GM12878 (cell line): ENCODE measurements around the gene AKT1. TPM values are rescaled to one million over a fixed set of nuclear protein-coding genes. Genes with fewer than 3 reads are reported as not detected.

Experiments
- ATAC-seq: fragments of 200-7000 bp; cut with Tn5 transposase; 3 replicates; pipeline ENCODE4 v1.9.1; 2020; ENCODE audit warnings: mild to moderate bottlenecking, moderate library complexity
- BruUV-seq: library from RNA; stranded (reverse); fragments of 400-500 nt; replicated peaks from 2 replicates; lab custom pipeline; 2021; lab: Mats Ljungman, UMichigan
- CTCF ChIA-PET: fragments of 300-600 bp; sonication (Branson Sonifier 250); formaldehyde crosslinking; extraction: SDS; loops from one replicate; lab custom pipeline; 2021; ENCODE audit warnings: inconsistent platforms; lab: Yijun Ruan, JAX
- POLR2A ChIA-PET: fragments of 350-600 bp; formaldehyde crosslinking; extraction: SDS; loops from one replicate; lab custom pipeline; 2021; ENCODE audit warnings: inconsistent platforms; lab: Charles Lee
- RAD21 ChIA-PET: fragments of 300-600 bp; sonication (Branson Sonifier 250); formaldehyde crosslinking; loops from one replicate; lab custom pipeline; 2023; ENCODE audit warnings: antibody characterized with exemption; ENCODE audit not compliant: unreplicated experiment; lab: Charles Lee
- SMC1A ChIA-PET: fragments of 300-600 bp; sonication (Branson Sonifier 250); formaldehyde crosslinking; loops from one replicate; lab custom pipeline; 2023; ENCODE audit not compliant: unreplicated experiment, uncharacterized antibody; lab: Charles Lee
- DNase-seq: peaks from one replicate; pipeline ENCODE4 v3.0.0-alpha.2; 2011; ENCODE audit warnings: low read depth, low spot score
- FAIRE-seq: peaks from 3 replicates; lab custom pipeline; 2011; peaks lifted over from hg19 to GRCh38; lab: Jason Lieb, UNC
- H2AFZ ChIP-seq: 2 replicates; pipeline ENCODE4 v1.6.0; 2011; ENCODE audit warnings: low read depth, low read length, control low read depth; ENCODE audit not compliant: control insufficient read depth
- H3K27ac ChIP-seq: 2 replicates; pipeline ENCODE4 v1.5.1; 2011; ENCODE audit warnings: control low read depth; ENCODE audit not compliant: control insufficient read depth, insufficient read depth
- H3K27me3 ChIP-seq, 2 experiments: replicated peaks in 1 of 2; 2 replicates each; pipeline versions ENCODE4 v1.6.0 to v1.6.1; 2011; ENCODE audit warnings: low read length in 1 of 2; ENCODE audit not compliant: control insufficient read depth in 2 of 2, insufficient read depth in 2 of 2
- H3K36me3 ChIP-seq, 2 experiments: 2 replicates each; pipeline ENCODE4 v1.5.1; 2011; ENCODE audit warnings: low read length in 1 of 2; ENCODE audit not compliant: control insufficient read depth in 2 of 2, insufficient read depth in 2 of 2
- H3K4me1 ChIP-seq: 2 replicates; pipeline ENCODE4 v1.6.1; 2011; ENCODE audit warnings: mild to moderate bottlenecking, low read length, moderate library complexity, mixed read lengths; ENCODE audit not compliant: control insufficient read depth, insufficient read depth
- H3K4me2 ChIP-seq: 2 replicates; pipeline ENCODE4 v1.6.0; 2011; ENCODE audit warnings: control low read depth; ENCODE audit not compliant: control insufficient read depth, insufficient read depth
- H3K4me3 ChIP-seq: fragments of 200-600 bp; sonication (generic); 2 replicates; pipeline ENCODE4 v1.5.1; 2016
- H3K79me2 ChIP-seq: 2 replicates; pipeline ENCODE4 v1.6.0; 2011; ENCODE audit warnings: low read length; ENCODE audit not compliant: control insufficient read depth, insufficient read depth
- H3K9ac ChIP-seq: 2 replicates; pipeline ENCODE4 v1.8.0; 2011; ENCODE audit warnings: low read length, control low read depth, mixed read lengths; ENCODE audit not compliant: control insufficient read depth, insufficient read depth
- H3K9me3 ChIP-seq: replicated peaks from 3 replicates; pipeline ENCODE4 v1.5.1; 2011; ENCODE audit warnings: mild to moderate bottlenecking, low read length; ENCODE audit not compliant: control insufficient read depth, insufficient read depth
- H4K20me1 ChIP-seq: 2 replicates; pipeline ENCODE4 v1.6.0; 2011; ENCODE audit not compliant: control insufficient read depth, insufficient read depth
- EZH2 ChIP-seq: IDR thresholded peaks from 2 replicates; pipeline ENCODE4 v1.6.1; 2012; ENCODE audit warnings: low read depth, mild to moderate bottlenecking, control low read depth, inconsistent platforms, low read length, borderline replicate concordance; ENCODE audit not compliant: control insufficient read depth
- HDAC6 ChIP-seq: fragments of 200-600 bp; sonication (generic); IDR thresholded peaks from one replicate; pipeline ENCODE4 v1.8.0; 2017; ENCODE audit warnings: antibody characterized with exemption; ENCODE audit not compliant: unreplicated experiment
- SIN3A ChIP-seq: IDR thresholded peaks from 2 replicates; pipeline ENCODE4 v1.6.1; 2012; ENCODE audit warnings: low read depth, low read length, improper control_type of control experiment
- ZNF384 ChIP-seq: IDR thresholded peaks from 2 replicates; pipeline ENCODE4 v1.6.1; 2012; ENCODE audit warnings: low read depth, mild to moderate bottlenecking, low read length, improper control_type of control experiment, borderline replicate concordance
- WGBS: methylation state at CpG from one replicate; pipeline ENCODE4 v1.1.6; 2016; ENCODE audit warnings: low lambda C conversion rate; ENCODE audit not compliant: insufficient replicate concordance, insufficient coverage; ENCODE audit errors: missing lambda C conversion rate; 5-methylcytosine and 5-hydroxymethylcytosine counted together
- in situ Hi-C: fragments of 300-500 bp; cut with MboI; formaldehyde crosslinking; loops from 9 replicates; pipeline ENCODE4 v1.14.3; 2018; ENCODE audit warnings: mixed read lengths
- intact Hi-C: fragments of 100-400 bp; cut with micrococcal nuclease; formaldehyde crosslinking; loops from one replicate; pipeline ENCODE4 v1.14.2; 2022; ENCODE audit not compliant: unreplicated experiment
- polyA plus RNA-seq, 11 experiments: library from polyadenylated mRNA; depleted of rRNA in 4 of 11; unstranded in 6 of 11; stranded (reverse) in 5 of 11; fragments of >200 nt; fragmentation: Nextera tagmentation in 4 of 11; fragmentation: Illumina TruSeq in 1 of 11; extraction: Ambion mirVana in 4 of 11; extraction: Trizol in 1 of 11; gene quantifications; 1 replicate in 1 of 11; 2 replicates in 10 of 11; pipeline versions ENCODE4 v1.2.1 to v1.2.3, GENCODE V29; 2011 to 2016; ENCODE audit warnings: inconsistent platforms in 2 of 11, missing spikeins in 2 of 11, low read depth in 1 of 11
- total RNA-seq, 4 experiments: library from RNA; depleted of rRNA in 3 of 4; stranded (reverse); fragments of >200 nt in 3 of 4; fragmentation: Illumina TruSeq in 1 of 4; extraction: Trizol in 1 of 4; gene quantifications; 2 replicates each; pipeline versions ENCODE4 v1.2.1 to v1.2.3, GENCODE V29; 2013 to 2021
- TF ChIP-seq, protein P1 (sequence below): IDR thresholded peaks from 2 replicates; pipeline ENCODE4 v1.6.1; 2012; ENCODE audit warnings: low read depth, low read length, improper control_type of control experiment
- TF ChIP-seq, protein P2 (sequence below): IDR thresholded peaks from 2 replicates; pipeline ENCODE4 v1.6.1; 2012; ENCODE audit warnings: low read depth, low read length, improper control_type of control experiment
- TF ChIP-seq, protein P3 (sequence below): fragments of 450-650 bp; IDR thresholded peaks from 2 replicates; pipeline ENCODE4 v1.6.1; 2018; ENCODE audit warnings: mild to moderate bottlenecking, low read depth, moderate library complexity; ENCODE audit not compliant: partially characterized antibody

Gene AKT1
- total and polyA plus RNA-seq, 10 of the 15 experiments (the other 5 are each of a cell fraction or from before 2014, with no cell fraction given) = 0.63 to 110 (median 58.9) TPM

DNA sequence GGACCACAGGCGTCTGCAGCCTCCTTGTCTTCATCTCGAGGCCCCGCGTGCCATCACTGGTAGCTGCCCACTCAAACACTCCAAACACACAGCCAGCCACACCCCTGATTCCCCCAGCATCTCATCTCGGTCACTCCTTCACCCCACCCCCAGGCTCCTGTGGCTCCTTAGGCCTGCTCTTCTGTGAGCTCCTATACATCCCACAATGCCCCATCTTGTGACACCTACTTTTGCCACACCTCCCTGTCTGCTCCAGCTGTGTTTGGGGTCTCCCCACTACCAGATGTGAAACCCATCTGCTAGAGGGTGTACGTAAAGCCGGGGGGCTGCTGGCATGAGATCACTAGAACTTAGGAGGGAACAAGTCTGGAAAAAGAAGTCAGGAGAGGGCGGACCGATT, 4.1 kb downstream of the AKT1 start:
- TF ChIP-seq, protein P1, sequence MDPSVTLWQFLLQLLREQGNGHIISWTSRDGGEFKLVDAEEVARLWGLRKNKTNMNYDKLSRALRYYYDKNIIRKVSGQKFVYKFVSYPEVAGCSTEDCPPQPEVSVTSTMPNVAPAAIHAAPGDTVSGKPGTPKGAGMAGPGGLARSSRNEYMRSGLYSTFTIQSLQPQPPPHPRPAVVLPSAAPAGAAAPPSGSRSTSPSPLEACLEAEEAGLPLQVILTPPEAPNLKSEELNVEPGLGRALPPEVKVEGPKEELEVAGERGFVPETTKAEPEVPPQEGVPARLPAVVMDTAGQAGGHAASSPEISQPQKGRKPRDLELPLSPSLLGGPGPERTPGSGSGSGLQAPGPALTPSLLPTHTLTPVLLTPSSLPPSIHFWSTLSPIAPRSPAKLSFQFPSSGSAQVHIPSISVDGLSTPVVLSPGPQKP = no peak
- BruUV-seq = no TSS peak
- Histone ChIP-seq H3K4me3 (no peak overlapping the region), H3K9me3 (no peaks in the 10 kb centered on the region), H3K27me3 (no peaks in the 10 kb centered on the region), H3K4me1 (peaks cover 16% of the 10 kb centered on the region), H3K27ac (no peak overlapping the region), H2AFZ (no peak overlapping the region), H3K9ac (no peak overlapping the region), H3K36me3 (peaks cover 0 to 8% of the 10 kb centered on the region in 2 experiments; a peak in 2 of 4 replicates), H3K4me2 (no peak overlapping the region), H3K79me2 (peaks cover 26% of the 10 kb centered on the region), H4K20me1 (peaks cover 3% of the 10 kb centered on the region; the same call in 1 of the 2 replicates)
- in situ Hi-C loops (no loop called here), intact Hi-C loops (no loop called here)
- no peak for ATAC-seq
- ChIA-PET SMC1A (no interaction called here), CTCF (interaction anchor here (0.9 to 1.0 kb wide), 2 partner anchors 23 to 144 kb away, joined by 3 read pairs; no protein-coding TSS in a partner anchor), RAD21 (no interaction called here), POLR2A (interaction anchor here (1.0 kb wide), 1 partner anchor 61 kb away, joined by 3 read pairs; no protein-coding TSS in a partner anchor)
- no peak for FAIRE-seq
- WGBS = 91% methylated on average over 9 of the region's 9 CpGs
- DNase-seq = no peak

DNA sequence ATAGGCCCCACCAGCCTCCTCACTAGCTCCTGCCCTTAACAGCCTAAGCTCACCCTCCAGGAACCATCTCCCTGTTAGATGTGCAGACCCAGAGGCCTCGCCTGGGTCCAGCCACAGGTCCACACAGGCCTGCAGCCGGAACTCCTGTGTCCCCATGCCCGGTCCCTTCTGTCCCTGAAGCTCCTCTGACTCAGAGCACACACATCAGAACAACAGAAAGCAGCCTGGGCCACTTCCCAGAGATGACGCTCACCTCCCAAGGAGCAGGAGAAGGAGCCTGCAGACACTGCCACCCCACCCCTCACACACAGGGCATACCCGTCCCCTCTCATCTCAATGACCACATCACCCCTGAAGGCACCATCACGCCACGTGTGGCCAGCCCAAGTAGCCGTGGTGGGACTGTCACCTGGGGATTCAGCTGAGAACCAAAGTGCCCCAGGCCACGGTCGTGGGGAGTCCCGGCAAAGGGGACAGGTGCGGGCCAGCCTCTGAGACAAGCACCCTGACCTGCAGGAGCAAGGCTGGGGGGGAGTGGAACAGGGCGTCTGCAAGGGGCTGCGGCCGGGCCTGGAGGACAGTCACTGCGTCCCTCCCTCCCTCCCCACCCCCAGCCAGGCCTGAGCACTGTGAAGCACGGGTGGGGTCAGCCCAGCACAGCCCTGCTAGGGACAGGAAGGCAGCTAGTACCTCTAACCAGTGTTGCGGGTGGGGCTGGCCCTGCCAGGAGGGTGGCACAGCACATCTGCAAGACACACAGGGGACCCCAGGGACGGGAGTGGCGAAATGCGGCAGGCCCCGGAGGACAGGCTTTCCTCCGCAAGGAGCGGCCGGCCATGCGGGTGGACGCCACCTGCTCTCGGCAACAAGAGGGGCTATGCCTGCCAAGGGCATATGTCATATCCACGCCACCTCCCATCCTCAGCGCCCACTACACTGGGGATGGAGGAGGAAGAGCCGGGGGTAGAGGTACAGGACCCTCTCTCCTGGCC, 5.5 kb downstream of the AKT1 start:
- H3K27me3 ChIP-seq = no peaks in the 10 kb centered on the region
- 74% methylated on average over 23 of the region's 31 CpGs for WGBS
- H2AFZ ChIP-seq = no peak overlapping the region
- SMC1A ChIA-PET = no interaction called here
- DNase-seq (no peak), FAIRE-seq (no peak), ATAC-seq (no peak)
- peaks cover 3% of the 10 kb centered on the region; the same call in 1 of the 2 replicates for H4K20me1 ChIP-seq
- no peak overlapping the region for H3K4me2 ChIP-seq
- no peak overlapping the region for H3K4me3 ChIP-seq
- peaks cover 10% of the 10 kb centered on the region for H3K4me1 ChIP-seq
- H3K9ac ChIP-seq = no peak overlapping the region
- CTCF ChIA-PET = interaction anchor here (1.0 kb wide), 1 partner anchor 21 kb away, joined by 3 read pairs; no protein-coding TSS in a partner anchor
- in situ Hi-C loops = no loop called here
- no peak overlapping the region for H3K27ac ChIP-seq
- no TSS peak for BruUV-seq
- H3K79me2 ChIP-seq = peaks cover 26% of the 10 kb centered on the region
- H3K9me3 ChIP-seq = no peaks in the 10 kb centered on the region
- intact Hi-C loops = no loop called here
- peaks cover 0 to 8% of the 10 kb centered on the region in 2 experiments; a peak in 2 of 4 replicates for H3K36me3 ChIP-seq
- RAD21 ChIA-PET = no interaction called here
- POLR2A ChIA-PET = no interaction called here
- TF ChIP-seq, protein P2, sequence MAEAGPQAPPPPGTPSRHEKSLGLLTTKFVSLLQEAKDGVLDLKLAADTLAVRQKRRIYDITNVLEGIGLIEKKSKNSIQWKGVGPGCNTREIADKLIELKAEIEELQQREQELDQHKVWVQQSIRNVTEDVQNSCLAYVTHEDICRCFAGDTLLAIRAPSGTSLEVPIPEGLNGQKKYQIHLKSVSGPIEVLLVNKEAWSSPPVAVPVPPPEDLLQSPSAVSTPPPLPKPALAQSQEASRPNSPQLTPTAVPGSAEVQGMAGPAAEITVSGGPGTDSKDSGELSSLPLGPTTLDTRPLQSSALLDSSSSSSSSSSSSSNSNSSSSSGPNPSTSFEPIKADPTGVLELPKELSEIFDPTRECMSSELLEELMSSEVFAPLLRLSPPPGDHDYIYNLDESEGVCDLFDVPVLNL = no peak
- TF ChIP-seq HDAC6 (no peak), ZNF384 (no peak), EZH2 (no peak), SIN3A (no peak)
- TF ChIP-seq, protein P3, sequence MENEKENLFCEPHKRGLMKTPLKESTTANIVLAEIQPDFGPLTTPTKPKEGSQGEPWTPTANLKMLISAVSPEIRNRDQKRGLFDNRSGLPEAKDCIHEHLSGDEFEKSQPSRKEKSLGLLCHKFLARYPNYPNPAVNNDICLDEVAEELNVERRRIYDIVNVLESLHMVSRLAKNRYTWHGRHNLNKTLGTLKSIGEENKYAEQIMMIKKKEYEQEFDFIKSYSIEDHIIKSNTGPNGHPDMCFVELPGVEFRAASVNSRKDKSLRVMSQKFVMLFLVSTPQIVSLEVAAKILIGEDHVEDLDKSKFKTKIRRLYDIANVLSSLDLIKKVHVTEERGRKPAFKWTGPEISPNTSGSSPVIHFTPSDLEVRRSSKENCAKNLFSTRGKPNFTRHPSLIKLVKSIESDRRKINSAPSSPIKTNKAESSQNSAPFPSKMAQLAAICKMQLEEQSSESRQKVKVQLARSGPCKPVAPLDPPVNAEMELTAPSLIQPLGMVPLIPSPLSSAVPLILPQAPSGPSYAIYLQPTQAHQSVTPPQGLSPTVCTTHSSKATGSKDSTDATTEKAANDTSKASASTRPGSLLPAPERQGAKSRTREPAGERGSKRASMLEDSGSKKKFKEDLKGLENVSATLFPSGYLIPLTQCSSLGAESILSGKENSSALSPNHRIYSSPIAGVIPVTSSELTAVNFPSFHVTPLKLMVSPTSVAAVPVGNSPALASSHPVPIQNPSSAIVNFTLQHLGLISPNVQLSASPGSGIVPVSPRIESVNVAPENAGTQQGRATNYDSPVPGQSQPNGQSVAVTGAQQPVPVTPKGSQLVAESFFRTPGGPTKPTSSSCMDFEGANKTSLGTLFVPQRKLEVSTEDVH = no peak
